GM11168 (cell line): ENCODE results near the gene SPATA31E1.
"Not testable (repeated sequence)": the region's sequence is repeated elsewhere in the genome, so short reads cannot be mapped to it uniquely, and the experiment has no call there.

Experiments
- in situ Hi-C: fragments of 300-500 bp; cut with MboI; formaldehyde crosslinking; loops from one replicate; pipeline ENCODE4 v1.12.0; 2022; ENCODE audit warnings: low sequenced_read_pairs; ENCODE audit not compliant: unreplicated experiment

The SPATA31E1 gene

GRCh38 chr9:87882627-87883026 lies at the start of gene SPATA31E1:
SPATA31E1 (plus strand) TSS chr9:87882877; CDS start chr9:87882892, 15 bp downstream.
- in situ Hi-C loops, result no loop called here

- in situ Hi-C loops, result no loop called here
Observed at GRCh38 chr9:87834357-87834756, 48.3 kb upstream of the SPATA31E1 start.

GRCh38 chr9:87836536-87836935 lies 46.1 kb upstream of the SPATA31E1 start:
- in situ Hi-C loops, result no loop called here

GRCh38 chr9:87836951-87837705 lies 45.5 kb upstream of the SPATA31E1 start:
- in situ Hi-C loops, result no loop called here

GRCh38 chr9:87840134-87840533 lies 42.5 kb upstream of the SPATA31E1 start:
- in situ Hi-C loops, result no loop called here

GRCh38 chr9:87842878-87843585 lies 39.6 kb upstream of the SPATA31E1 start:
- in situ Hi-C loops, result no loop called here

- in situ Hi-C loops, result no loop called here
Observed at GRCh38 chr9:87844506-87844905, 38.2 kb upstream of the SPATA31E1 start.

- in situ Hi-C loops, result not testable (repeated sequence)
Observed at GRCh38 chr9:87847817-87848216, 34.9 kb upstream of the SPATA31E1 start.

- in situ Hi-C loops, result no loop called here
Observed at GRCh38 chr9:87849144-87849758, 33.4 kb upstream of the SPATA31E1 start.

- in situ Hi-C loops, result no loop called here
Observed at GRCh38 chr9:87850391-87850790, 32.3 kb upstream of the SPATA31E1 start.

- in situ Hi-C loops, result not testable (repeated sequence)
Observed at GRCh38 chr9:87851186-87851585, 31.5 kb upstream of the SPATA31E1 start.

GRCh38 chr9:87853302-87853701 lies 29.4 kb upstream of the SPATA31E1 start:
- in situ Hi-C loops, result no loop called here

GRCh38 chr9:87853876-87854579 lies 28.6 kb upstream of the SPATA31E1 start:
- in situ Hi-C loops, result no loop called here

GRCh38 chr9:87854580-87854955 lies 28.1 kb upstream of the SPATA31E1 start:
- in situ Hi-C loops, result no loop called here

- in situ Hi-C loops, result no loop called here
Observed at GRCh38 chr9:87855061-87855460, 27.6 kb upstream of the SPATA31E1 start.

- in situ Hi-C loops, result no loop called here
Observed at GRCh38 chr9:87857141-87857947, 25.3 kb upstream of the SPATA31E1 start.

GRCh38 chr9:87857948-87858335 lies 24.7 kb upstream of the SPATA31E1 start:
- in situ Hi-C loops, result no loop called here

GRCh38 chr9:87859137-87859536 lies 23.5 kb upstream of the SPATA31E1 start:
- in situ Hi-C loops, result no loop called here

- in situ Hi-C loops, result no loop called here
Observed at GRCh38 chr9:87859786-87860185, 22.9 kb upstream of the SPATA31E1 start.

- in situ Hi-C loops, result no loop called here
Observed at GRCh38 chr9:87861332-87861731, 21.3 kb upstream of the SPATA31E1 start.
